ENCODE results near the gene SNRK. TPM values are rescaled to one million over a fixed set of nuclear protein-coding genes. Genes with fewer than 3 reads are reported as not detected.

Gene SNRK
- total RNA-seq, 1 experiment from 2014 or later = 11.8 TPM

DNA sequence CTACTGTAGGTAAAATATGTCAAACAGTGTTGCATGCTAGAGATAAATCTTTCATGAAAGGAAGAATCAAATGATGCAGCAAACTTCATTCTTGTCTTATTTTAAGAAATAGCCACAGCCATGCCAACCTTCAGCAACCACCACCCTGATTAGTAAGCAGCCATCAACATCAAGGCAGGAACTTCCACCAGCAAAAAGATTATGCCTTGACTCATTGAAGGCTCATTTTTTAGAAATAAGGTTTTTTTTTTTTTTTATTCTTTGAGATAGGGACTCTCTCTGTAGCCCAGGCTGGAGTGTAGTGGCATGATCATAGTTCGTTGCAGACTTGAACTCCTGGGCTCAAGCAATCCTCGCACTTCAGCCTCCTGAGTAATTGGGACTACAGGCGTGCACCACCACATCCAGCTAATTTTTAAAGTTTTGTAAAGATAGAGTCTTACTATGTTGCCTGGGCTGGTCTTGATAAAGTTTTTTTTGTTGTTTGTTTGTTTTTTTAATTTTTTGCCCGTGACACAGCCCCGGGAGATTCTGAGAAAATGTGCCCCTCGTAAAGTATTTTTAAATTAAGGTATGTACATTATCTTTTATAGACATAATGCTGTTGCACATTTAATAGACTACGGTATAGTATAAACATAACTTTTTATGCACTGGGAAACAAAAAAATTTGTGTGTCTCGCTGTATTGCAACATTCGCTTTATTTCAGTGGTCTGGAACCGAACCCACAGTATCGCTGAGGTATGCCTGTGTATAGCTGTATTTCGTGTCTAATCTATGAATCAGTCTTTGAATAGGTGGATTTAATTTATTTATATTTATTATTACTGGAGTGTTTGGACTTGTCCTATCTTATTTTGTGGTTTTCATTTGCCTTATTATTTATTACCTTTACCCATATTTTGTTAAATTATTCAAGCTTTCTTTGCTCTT lies 23.3 kb downstream of the SNRK start (continued):
- TF ChIP-seq GABPB1 (CRISPR knock-in tag; IDR thresholded peaks at IDR 0.05) = no peak
- TF ChIP-seq ATF2 (CRISPR knock-in tag; IDR thresholded peaks at IDR 0.05; ENCODE audit: borderline replicate concordance, low read depth) = no peak
- no peak for TF ChIP-seq CREM (CRISPR knock-in tag; IDR thresholded peaks at IDR 0.05)
- TF ChIP-seq ERG (CRISPR knock-in tag; IDR thresholded peaks at IDR 0.05) = no peak
- TF ChIP-seq ATF3 (CRISPR knock-in tag; conservative IDR thresholded peaks at IDR 0.05) = no peak
- TF ChIP-seq ZNF423 (CRISPR knock-in tag; IDR thresholded peaks at IDR 0.05) = no peak
- TF ChIP-seq, protein P1, sequence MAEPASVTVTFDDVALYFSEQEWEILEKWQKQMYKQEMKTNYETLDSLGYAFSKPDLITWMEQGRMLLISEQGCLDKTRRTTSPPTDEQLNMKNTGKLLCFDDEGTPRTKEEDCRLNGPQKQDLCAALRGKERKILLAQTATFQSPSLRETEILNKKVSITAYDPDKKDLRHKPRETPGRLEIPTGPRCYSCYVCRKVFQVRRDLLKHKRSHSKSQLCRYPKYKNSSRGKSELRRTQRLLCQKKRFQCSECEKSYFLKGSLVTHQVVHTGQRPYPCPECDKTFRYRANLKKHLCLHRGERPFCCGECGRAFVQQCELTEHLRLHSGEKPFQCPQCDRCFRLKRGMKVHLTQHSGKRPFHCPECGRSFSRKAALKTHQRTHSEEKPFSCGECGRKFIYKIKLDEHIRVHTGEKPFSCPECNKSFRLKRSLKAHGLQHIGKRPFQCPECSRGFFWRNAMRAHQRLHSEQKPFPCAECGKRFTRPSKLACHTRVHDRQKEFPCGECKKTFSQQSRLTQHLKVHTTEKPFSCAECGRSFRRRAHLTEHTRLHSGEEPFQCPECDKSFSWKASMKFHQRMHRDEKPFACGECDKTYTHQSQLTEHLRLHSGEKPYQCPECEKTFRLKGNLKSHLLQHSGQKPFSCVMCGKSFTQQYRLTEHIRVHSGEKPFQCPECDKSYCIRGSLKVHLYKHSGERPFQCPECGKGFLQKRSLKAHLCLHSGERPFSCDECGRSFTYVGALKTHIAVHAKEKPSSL (CRISPR knock-in tag; conservative IDR thresholded peaks at IDR 0.05) = no peak
- TF ChIP-seq, protein P2, sequence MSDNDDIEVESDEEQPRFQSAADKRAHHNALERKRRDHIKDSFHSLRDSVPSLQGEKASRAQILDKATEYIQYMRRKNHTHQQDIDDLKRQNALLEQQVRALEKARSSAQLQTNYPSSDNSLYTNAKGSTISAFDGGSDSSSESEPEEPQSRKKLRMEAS (CRISPR knock-in tag; IDR thresholded peaks at IDR 0.05) = no peak
- TF ChIP-seq, protein P3, sequence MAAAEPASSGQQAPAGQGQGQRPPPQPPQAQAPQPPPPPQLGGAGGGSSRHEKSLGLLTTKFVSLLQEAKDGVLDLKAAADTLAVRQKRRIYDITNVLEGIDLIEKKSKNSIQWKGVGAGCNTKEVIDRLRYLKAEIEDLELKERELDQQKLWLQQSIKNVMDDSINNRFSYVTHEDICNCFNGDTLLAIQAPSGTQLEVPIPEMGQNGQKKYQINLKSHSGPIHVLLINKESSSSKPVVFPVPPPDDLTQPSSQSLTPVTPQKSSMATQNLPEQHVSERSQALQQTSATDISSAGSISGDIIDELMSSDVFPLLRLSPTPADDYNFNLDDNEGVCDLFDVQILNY (CRISPR knock-in tag; IDR thresholded peaks at IDR 0.05) = no peak
- no peak for TF ChIP-seq ZNF232 (CRISPR knock-in tag; IDR thresholded peaks at IDR 0.05)
- TF ChIP-seq, protein P4, sequence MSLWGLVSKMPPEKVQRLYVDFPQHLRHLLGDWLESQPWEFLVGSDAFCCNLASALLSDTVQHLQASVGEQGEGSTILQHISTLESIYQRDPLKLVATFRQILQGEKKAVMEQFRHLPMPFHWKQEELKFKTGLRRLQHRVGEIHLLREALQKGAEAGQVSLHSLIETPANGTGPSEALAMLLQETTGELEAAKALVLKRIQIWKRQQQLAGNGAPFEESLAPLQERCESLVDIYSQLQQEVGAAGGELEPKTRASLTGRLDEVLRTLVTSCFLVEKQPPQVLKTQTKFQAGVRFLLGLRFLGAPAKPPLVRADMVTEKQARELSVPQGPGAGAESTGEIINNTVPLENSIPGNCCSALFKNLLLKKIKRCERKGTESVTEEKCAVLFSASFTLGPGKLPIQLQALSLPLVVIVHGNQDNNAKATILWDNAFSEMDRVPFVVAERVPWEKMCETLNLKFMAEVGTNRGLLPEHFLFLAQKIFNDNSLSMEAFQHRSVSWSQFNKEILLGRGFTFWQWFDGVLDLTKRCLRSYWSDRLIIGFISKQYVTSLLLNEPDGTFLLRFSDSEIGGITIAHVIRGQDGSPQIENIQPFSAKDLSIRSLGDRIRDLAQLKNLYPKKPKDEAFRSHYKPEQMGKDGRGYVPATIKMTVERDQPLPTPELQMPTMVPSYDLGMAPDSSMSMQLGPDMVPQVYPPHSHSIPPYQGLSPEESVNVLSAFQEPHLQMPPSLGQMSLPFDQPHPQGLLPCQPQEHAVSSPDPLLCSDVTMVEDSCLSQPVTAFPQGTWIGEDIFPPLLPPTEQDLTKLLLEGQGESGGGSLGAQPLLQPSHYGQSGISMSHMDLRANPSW (CRISPR knock-in tag; conservative IDR thresholded peaks at IDR 0.05; ENCODE audit: low read depth) = no peak

DNA sequence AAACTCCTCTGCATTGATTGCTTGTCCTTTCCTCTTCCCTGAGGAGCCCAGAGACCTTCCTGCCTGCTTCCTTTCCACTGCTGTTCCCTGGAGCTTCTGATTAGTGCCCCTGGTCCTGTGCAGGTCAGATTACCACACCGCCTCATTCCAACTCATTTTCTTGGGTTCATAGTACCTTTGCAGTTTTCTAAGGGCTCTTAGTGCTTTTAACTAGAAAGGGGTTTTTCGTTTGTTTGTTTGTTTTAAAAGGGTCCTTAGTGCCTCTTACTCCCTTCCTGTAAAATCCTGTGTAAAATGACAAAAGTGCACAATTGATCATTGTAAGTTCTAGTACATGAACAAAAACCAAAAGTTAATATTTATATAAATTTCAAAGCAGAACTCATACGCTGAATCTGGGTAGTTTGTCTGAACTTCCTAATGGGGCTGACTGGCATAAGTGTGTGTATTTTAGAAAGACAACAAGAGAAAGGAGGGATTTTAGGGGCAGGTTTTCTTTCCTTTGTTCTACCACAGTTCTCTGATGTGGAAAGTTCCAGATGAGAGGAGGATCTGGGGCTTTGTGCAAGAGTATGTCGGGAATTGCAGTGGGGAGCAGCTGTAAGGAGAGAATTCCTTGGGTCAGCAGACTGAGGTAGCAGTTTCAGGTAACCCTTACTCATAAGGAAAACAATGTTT lies 30.6 kb downstream of the SNRK start:
- no peaks in the 10 kb centered on the region for H3K27me3 Mint-ChIP-seq (ENCODE audit: low read depth)
- peaks cover 6% of the 10 kb centered on the region for H3K36me3 Mint-ChIP-seq
- ChIA-PET POLR2A (interaction anchor here (0.6 to 0.7 kb wide), 2 partner anchors 255 to 380 kb away, joined by 3 to 7 read pairs; no protein-coding TSS in a partner anchor), CTCF (interaction anchor here (0.6 to 1.0 kb wide), 3 partner anchors 47 to 355 kb away, joined by 3 read pairs; no protein-coding TSS in a partner anchor)
- H3K4me3 Mint-ChIP-seq = no peak overlapping the region
- DNase-seq (ENCODE audit: low spot score) = no peak
- H3K27ac Mint-ChIP-seq = peak overlapping the region; percentile 78
- peak; percentile 20; the same call in 1 of the 2 replicates for TF ChIP-seq GABPB1 (CRISPR knock-in tag; IDR thresholded peaks at IDR 0.05)
- no peak for TF ChIP-seq ARID4B (CRISPR knock-in tag; IDR thresholded peaks at IDR 0.05; ENCODE audit: borderline replicate concordance)
- TF ChIP-seq CTCF (IDR thresholded peaks at IDR 0.05) = no peak
- TF ChIP-seq ELF4 (CRISPR knock-in tag; IDR thresholded peaks at IDR 0.05; ENCODE audit: low read depth) = no peak
- peak; percentile 90 for ATAC-seq
- peaks cover 4% of the 10 kb centered on the region; the same call in 1 of the 2 replicates for H3K9me3 Mint-ChIP-seq
- H3K4me1 Mint-ChIP-seq = peaks cover 35% of the 10 kb centered on the region

Data from WTC11 (cell line).